GM12801 (cell line): ENCODE data around the gene MAP6.

Experiments
- TF ChIP-seq, protein P1 (sequence below): IDR thresholded peaks from one replicate; pipeline ENCODE4 v1.5.1; 2011; ENCODE audit warnings: control low read depth; ENCODE audit not compliant: insufficient read length; ENCODE audit errors: extremely low read depth

The MAP6 gene

GRCh38 chr11:75560644-75561043, 108.2 kb downstream of the MAP6 start:
- TF ChIP-seq, protein P1, sequence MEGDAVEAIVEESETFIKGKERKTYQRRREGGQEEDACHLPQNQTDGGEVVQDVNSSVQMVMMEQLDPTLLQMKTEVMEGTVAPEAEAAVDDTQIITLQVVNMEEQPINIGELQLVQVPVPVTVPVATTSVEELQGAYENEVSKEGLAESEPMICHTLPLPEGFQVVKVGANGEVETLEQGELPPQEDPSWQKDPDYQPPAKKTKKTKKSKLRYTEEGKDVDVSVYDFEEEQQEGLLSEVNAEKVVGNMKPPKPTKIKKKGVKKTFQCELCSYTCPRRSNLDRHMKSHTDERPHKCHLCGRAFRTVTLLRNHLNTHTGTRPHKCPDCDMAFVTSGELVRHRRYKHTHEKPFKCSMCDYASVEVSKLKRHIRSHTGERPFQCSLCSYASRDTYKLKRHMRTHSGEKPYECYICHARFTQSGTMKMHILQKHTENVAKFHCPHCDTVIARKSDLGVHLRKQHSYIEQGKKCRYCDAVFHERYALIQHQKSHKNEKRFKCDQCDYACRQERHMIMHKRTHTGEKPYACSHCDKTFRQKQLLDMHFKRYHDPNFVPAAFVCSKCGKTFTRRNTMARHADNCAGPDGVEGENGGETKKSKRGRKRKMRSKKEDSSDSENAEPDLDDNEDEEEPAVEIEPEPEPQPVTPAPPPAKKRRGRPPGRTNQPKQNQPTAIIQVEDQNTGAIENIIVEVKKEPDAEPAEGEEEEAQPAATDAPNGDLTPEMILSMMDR, result no peak

DNA sequence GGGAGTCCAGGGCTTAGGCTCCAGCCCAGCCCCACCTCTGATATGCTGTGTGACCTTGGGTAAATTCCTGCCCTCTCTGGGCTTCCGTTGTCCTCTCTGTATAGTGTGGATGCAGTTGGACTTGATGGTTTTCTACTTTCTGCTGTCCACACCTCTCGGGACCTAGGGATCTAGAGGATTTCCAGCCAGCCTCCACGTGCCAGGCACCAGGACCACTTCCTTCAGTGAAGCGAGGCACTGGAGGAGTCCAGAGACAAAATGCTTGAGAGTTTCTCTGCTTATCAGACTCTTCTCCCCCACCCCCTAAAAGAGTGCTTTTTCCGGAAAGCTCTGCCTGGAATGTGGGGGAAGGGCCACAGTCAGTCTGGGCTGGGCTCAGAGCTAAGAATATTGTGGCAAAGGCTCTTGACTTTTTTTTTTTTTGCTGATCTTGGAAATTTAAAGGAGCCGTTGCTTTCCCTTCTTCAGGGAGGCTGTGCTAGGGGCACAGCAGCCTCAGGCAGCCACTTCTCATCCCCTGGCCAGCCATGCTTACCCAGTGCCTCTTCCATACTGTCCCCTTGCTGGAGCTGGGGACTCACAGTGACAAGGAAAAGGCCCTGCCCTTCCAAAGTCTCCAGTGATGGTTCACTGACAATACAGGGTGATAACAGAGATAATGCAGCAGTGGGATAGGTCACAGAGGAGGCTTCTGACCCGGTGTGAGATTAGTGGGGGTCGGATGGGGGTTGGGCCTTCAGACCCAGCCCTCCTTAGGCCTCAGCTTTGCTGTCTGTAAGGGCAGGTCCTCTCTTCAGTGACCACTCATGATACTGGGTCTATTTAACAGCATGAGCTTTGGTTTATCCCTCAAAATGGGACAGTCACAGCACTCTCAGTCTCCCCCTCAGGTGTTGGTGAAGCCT, 109.6 kb downstream of the MAP6 start:
- TF ChIP-seq, protein P1, result no peak

DNA sequence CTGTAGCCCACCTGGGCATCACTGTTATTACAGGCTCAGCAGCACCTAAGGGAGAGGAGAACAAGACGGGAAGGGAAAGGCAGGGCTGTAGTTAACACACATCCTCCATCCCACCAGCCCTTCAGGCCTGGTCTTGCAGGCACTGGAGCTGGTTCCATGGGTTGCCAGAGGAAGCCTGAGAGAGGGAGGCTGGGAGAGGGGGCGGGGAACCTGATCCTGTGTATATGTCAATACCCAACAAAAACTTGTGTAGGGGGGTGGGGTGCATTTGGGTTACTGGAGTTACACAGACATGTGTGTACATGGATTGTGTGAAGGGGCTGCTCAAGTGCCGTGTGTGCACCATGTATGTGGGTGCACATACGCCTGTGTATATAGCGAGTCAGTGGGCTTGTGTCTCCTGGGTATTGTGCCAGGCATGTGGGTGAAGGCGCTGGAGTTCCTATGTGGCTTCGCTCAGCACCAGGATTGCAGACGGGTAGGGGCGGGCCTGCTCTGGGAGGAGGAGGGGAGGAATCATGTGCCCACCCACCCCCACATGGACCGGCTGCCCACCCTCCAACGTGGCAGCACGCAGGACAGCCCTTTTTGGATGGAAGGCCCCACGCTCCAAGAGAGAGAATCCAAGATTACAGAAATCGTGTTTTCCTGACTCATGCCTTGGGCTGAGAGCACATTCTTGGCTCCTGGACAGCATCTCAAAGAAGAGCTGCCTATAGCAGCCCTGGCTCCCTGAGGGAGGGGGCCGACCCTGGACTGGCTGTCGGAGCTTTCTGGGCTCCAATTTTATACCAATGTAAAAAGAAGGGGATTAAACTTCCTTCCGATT, 111.0 kb downstream of the MAP6 start:
- TF ChIP-seq, protein P1, result no peak

DNA sequence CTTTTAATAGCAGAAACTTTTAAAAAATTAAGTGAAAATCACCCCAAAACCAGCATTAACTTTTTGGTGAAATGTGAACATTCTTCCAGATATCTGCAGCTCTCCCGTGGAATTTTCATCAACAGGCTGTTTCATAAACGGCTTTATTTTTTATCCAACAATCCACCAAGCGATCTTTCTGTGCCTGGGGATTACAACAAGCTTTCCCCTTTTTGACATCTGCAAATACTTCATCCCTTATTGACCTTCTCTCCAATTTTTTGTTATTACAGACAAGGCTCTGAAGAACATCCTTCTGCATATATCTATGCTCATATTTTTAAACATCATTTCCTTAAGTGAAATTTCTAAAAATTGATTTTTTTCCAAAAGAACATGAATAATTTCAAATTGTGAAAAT, 112.6 kb downstream of the MAP6 start:
- TF ChIP-seq, protein P1, result no peak

- TF ChIP-seq, protein P1, result no peak
These were observed 113.6 kb downstream of the MAP6 start for GRCh38 chr11:75555079-75555811.

DNA sequence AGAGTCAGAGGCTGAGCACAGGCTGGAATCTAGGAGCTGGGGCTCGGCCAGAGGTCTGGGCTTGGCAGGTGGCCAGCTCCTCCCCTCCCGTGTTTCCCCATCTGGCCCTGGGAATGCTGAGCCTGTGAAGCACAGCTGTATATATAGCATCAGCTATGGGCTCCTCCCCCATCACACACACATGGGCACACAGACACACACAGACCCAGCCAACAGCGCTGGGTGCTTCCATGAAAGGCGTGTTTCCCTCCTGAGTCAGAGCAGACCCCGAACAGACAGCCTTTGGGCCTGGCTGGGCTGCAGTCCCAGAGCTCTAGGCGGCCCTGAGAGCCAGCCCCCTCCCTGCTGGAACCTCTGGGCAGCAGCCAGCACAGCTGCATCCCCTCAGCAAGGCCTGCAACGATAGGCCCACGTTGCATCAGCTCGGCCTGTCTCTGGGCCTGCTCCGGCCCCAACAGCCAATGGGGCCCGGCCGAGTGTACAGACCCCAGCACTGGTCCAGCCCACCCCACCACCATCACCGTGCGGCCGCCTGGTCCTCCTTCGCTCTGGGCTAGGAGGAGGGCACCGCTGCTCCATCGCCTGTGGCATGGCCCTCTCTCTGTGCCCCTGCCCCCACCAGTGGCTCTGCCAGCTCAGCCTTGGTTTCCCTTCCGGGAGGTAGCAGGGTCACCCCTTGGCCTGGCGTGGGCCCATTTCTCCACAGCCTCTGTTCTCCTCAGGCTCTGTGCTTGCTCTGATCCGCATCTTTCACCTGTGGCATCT, 114.4 kb downstream of the MAP6 start:
- TF ChIP-seq, protein P1, result no peak
